Measurements from ENCODE around the gene GRIK3. TPM values are rescaled to one million over a fixed set of nuclear protein-coding genes. Genes with fewer than 3 reads are reported as not detected.

The GRIK3 gene
- polyA plus RNA-seq, 4 donors, result 0.48 to 3.8 (median 3.2) TPM

DNA sequence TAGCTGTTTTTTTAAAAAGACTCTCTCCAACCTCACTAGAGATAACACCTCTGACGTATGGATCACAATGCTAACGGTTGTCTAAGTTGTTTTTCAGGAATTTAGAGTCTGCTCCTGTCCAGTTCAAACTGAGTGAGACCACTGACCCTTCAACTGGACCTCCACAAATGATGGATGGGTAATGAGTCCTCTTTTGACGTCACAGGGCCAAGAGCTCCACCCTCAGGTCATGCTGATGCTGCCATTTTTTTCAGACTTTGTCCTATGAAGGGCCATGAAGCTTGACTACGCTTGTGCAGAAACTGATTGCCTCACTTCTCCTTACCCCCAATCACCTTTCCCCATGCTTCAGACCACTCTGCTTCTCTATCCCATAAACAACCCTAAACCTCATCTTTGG lies 16.6 kb downstream of the GRIK3 start:
- no peak for DNase-seq (ENCODE audit: low read depth in 4 of 4, low spot score in 3 of 4)

DNA sequence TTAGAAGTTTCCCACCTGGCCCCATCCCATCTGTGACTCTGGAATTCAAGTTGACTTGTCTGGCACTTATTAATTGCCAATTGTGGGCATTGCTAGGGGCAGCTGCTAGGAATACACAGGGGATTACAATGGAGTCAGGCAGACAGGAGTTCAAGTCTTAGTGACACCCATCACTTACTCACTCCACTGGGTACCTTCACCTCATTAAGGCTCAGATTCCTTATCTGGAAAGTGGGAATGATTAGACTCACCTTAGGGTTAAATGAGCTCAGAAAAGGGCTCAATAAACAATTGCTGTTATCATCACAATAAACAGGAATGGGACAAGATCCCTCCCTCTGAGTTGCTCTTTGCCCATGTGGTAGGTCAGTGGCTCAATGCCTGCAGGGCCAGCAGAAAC lies 18.2 kb downstream of the GRIK3 start:
- DNase-seq (ENCODE audit: low read depth in 4 of 4, low spot score in 3 of 4), result no peak

- DNase-seq (ENCODE audit: low read depth in 4 of 4, low spot score in 3 of 4), result no peak
Measured at GRCh38 chr1:37015713-37016112, 18.6 kb downstream of the GRIK3 start.

- DNase-seq (ENCODE audit: low read depth in 4 of 4, low spot score in 3 of 4), result no peak
Measured at GRCh38 chr1:37012226-37012625, 22.1 kb downstream of the GRIK3 start.

DNA sequence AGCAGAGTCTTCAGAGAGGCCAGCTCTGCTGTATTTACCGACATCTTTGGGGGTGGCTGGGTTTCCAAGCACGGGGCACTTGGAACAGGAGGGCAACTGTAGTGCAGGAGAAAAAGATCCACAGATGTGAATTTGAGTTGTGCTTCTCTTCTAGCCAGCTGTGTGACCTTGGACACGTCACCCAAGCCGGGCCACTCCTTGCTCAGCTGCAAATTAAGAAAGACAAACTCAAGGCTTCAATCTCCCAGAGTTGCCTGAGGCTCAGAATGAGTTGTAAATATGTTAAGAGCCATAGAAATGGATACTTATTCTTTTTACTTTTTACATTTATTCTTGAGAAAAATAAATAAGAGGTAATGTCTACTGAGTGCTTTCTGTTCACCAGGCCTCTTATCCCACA lies 24.3 kb downstream of the GRIK3 start:
- DNase-seq (ENCODE audit: low read depth in 4 of 4, low spot score in 3 of 4), result no peak

- no peak for DNase-seq (ENCODE audit: low read depth in 4 of 4, low spot score in 3 of 4)
Measured at GRCh38 chr1:37009521-37009920, 24.8 kb downstream of the GRIK3 start.

DNA sequence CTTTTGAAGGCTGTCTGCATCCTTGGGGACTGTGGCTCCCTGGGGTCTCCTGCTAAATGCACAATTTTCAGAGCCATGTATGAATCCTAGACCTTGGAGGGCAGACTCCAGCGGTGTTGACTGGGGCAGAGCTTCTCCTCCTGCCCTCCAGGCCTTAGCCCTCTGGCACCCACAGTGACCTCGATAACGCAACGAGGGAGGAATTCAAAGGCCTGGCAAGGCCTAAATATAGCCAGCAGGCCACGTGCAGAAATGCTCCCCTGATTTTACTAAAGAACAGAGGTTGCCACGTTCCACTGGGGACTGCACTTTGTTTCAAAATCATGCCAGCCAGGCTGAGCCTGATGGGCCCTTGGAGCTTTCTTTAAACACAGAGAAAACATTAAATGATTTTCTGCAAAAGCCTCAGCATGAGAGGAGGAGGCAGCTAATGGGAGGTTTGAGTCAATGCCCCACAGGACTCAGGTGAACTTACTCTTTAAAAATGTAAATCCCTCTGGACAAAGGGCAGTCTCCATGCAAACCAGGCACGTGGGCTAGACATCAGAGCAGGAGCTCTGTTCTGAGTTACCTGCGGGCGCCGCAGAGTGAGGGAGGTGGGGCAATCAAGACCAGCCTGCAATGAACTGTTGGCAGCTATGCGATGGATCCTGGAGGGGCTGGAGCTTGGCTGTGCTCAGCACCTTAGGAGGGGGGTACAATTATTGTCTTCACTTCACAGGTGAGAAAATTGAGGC lies 28.0 kb downstream of the GRIK3 start:
- DNase-seq (ENCODE audit: low read depth in 4 of 4, low spot score in 3 of 4), result no peak

DNA sequence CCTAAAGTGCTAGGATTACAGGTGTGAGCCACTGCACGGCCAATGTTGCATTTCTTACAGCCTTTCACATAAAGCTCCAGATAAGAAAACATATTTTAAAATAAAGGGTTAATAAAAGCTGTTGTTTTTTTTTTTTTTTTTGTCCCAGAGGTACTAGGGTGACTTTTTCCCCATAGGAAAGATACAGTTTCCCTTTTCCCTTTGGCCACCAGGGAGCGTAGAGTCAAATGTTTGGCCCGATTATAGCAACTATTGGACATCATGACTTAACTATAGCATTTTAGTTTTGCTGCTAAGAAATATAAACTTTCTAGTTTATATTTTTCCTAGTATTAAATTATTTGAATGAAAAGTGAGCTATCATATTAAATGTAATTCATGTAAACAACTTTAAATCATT lies 31.4 kb downstream of the GRIK3 start:
- DNase-seq (ENCODE audit: low read depth in 4 of 4, low spot score in 3 of 4), result no peak

DNA sequence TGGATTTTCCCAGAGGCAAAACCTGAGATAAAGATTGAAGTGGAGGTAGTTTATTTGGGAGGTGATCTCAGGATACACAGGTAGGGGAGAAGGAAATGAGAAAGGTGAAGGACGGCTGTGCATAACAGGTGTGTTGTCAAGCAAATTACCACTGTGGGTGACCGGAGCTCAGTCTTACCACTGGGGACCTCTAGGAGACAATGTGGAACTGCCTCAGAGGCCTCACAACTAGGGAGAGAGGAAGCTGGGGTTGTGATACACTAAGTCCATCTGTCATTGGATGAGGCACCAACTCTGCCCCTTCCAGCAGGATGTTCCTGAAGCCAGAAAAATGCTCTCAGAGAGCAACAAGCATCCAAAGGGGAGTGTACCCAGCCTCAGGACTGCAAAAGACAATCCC lies 32.6 kb downstream of the GRIK3 start:
- DNase-seq (ENCODE audit: low read depth in 4 of 4, low spot score in 3 of 4), result no peak

GRCh38 chr1:36996106-36996505 lies 38.2 kb downstream of the GRIK3 start:
- no peak for DNase-seq (ENCODE audit: low read depth in 4 of 4, low spot score in 3 of 4)

DNA sequence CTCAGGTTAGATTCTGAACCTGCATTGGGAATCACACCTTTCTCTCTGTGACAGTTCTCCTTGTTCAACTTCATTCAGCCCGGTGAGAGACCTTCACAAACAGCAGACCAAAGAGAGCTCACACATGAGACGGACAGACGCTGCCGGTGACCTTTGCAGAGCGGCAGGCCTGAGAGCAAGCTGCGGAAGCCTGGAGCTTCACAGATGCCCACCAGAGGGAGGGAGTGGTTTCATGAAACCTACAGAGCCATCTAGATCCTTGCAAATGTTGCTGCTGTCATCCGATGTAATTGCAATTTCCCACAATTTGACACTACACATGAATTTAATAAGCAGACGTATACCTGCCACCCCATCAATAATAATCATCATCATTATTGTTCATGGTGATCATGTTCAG lies 39.4 kb downstream of the GRIK3 start:
- DNase-seq (ENCODE audit: low read depth in 4 of 4, low spot score in 3 of 4), result no peak

DNA sequence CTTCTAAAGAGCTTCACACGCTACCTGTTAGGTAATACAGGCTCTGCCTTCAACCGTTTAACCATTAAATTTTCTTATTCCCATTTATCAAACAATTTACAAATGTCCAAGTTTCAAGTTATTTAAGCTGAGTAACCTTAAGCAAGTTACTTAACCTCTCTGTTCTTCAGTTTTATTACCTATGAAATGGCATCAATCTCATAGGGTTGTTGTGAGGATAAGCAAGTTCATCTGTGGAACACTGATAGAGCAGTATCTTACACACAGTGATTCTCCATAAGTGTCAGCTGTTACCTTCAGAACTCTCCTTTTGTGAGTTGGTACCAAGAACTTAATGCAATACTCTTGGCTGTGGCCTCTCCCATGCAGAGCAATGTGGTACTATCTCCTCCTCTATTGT lies 40.0 kb downstream of the GRIK3 start:
- DNase-seq (ENCODE audit: low read depth in 4 of 4, low spot score in 3 of 4), result no peak

GRCh38 chr1:36992139-36992943 lies 42.0 kb downstream of the GRIK3 start:
- no peak for DNase-seq (ENCODE audit: low read depth in 4 of 4, low spot score in 3 of 4)

GRCh38 chr1:36991551-36991950 lies 42.8 kb downstream of the GRIK3 start:
- no peak for DNase-seq (ENCODE audit: low read depth in 4 of 4, low spot score in 3 of 4)

DNA sequence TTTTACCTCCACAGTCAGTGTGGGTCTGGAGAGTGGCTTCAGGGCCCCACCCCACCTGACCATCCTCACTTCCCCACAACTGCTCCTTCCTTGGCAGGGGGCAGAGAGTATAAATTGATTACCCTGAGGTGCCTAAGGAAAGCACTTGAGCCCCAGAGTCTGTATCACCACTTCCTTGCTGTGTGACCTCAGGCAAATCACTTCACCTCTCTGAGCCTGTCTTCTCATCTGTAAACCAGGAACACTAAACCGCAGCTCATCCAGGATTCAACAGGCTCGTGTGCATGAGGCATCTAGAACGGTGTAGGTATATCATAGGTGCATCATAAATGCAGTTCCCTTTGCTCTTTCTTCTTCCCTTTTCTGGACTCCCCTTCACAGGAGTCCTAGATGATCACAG lies 43.4 kb downstream of the GRIK3 start:
- no peak for DNase-seq (ENCODE audit: low read depth in 4 of 4, low spot score in 3 of 4)

DNA sequence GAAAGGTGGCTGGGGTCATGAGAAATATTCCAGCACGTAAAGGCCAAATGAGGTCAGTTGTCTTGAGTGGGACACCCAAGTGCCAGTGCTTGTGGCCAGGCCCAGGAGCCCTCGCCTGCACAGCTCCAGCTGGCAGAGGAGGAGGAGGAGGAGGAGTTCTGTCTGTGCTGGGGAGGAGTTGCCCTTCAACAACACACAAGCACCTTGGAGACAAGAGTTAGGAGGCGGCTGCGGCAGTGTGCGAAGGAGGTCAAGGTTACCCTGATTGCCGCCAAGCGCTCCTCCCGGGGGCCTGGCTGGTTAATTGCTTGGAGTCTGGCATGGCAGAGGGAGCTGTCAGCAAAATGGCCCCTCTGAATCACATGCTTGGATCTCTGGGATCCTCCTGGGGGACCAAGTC lies 45.1 kb downstream of the GRIK3 start:
- DNase-seq (ENCODE audit: low read depth in 4 of 4, low spot score in 3 of 4), result no peak

GRCh38 chr1:36988741-36989193 lies 45.5 kb downstream of the GRIK3 start:
- DNase-seq (ENCODE audit: low read depth in 4 of 4, low spot score in 3 of 4), result no peak

GRCh38 chr1:36988321-36988720 lies 46.0 kb downstream of the GRIK3 start:
- DNase-seq (ENCODE audit: low read depth in 4 of 4, low spot score in 3 of 4), result no peak

- DNase-seq (ENCODE audit: low read depth in 4 of 4, low spot score in 3 of 4), result no peak
Measured at GRCh38 chr1:36987276-36987675, 47.0 kb downstream of the GRIK3 start.

- DNase-seq (ENCODE audit: low read depth in 4 of 4, low spot score in 3 of 4), result no peak
Measured at GRCh38 chr1:36986241-36986985, 47.9 kb downstream of the GRIK3 start.

- DNase-seq (ENCODE audit: low read depth in 4 of 4, low spot score in 3 of 4), result no peak
Measured at GRCh38 chr1:36984675-36985074, 49.6 kb downstream of the GRIK3 start.
